GM23338 (cell line): ENCODE results near the gene NR1H3. TPM values are rescaled to one million over a fixed set of nuclear protein-coding genes. Genes with fewer than 3 reads are reported as not detected.

Experiments used
- ATAC-seq: fragments of 200-7000 bp; cut with Tn5 transposase; 3 replicates; pipeline ENCODE4 v1.9.1; 2020
- DNase-seq: peaks from one replicate; pipeline ENCODE4 v3.0.0-alpha.2; 2015; ENCODE audit warnings: low spot score
- H2AFZ ChIP-seq: fragments of 200-600 bp; sonication (generic); 2 replicates; pipeline ENCODE4 v1.8.0; 2016; ENCODE audit warnings: antibody characterized with exemption, mild to moderate bottlenecking, moderate library complexity
- H3F3A ChIP-seq: fragments of 200-600 bp; sonication (generic); replicated peaks from 2 replicates; pipeline ENCODE4 v1.8.0; 2017; ENCODE audit warnings: antibody characterized with exemption, mixed run types, low read depth
- H3K27ac ChIP-seq: fragments of 200-600 bp; sonication (generic); 2 replicates; pipeline ENCODE4 v1.6.1; 2016; ENCODE audit warnings: low read depth
- H3K27me3 ChIP-seq: fragments of 200-600 bp; sonication (generic); 2 replicates; pipeline ENCODE4 v1.8.0; 2016; ENCODE audit warnings: mild to moderate bottlenecking, mixed run types, moderate library complexity; ENCODE audit not compliant: insufficient read depth
- H3K36me3 ChIP-seq: fragments of 200-600 bp; sonication (generic); 2 replicates; pipeline ENCODE4 v1.8.0; 2016; ENCODE audit warnings: mild to moderate bottlenecking; ENCODE audit not compliant: insufficient read depth
- H3K4me1 ChIP-seq: fragments of 200-600 bp; sonication (generic); 2 replicates; pipeline ENCODE4 v1.8.0; 2016; ENCODE audit warnings: mild to moderate bottlenecking, moderate library complexity; ENCODE audit not compliant: insufficient read depth
- H3K4me2 ChIP-seq: fragments of 200-600 bp; sonication (generic); 2 replicates; pipeline ENCODE4 v1.7.1; 2017; ENCODE audit warnings: mixed run types
- H3K4me3 ChIP-seq: fragments of 200-600 bp; sonication (generic); 2 replicates; pipeline ENCODE4 v1.6.1; 2016; ENCODE audit warnings: mixed run types
- H3K79me2 ChIP-seq: fragments of 200-600 bp; sonication (generic); replicated peaks from 2 replicates; pipeline ENCODE4 v1.8.0; 2017; ENCODE audit warnings: mild to moderate bottlenecking; ENCODE audit not compliant: insufficient read depth
- H3K9me2 ChIP-seq: fragments of 200-600 bp; sonication (generic); 2 replicates; pipeline ENCODE4 v1.8.0; 2017; ENCODE audit not compliant: insufficient read depth
- H4K20me1 ChIP-seq: fragments of 200-600 bp; sonication (generic); replicated peaks from 2 replicates; pipeline ENCODE4 v1.8.0; 2017; ENCODE audit warnings: mild to moderate bottlenecking; ENCODE audit not compliant: insufficient read depth
- H3K27ac Mint-ChIP-seq: 2 replicates; pipeline ENCODE4 v1.8.0; 2020; ENCODE audit warnings: inconsistent platforms, mild to moderate bottlenecking, moderate library complexity, mixed read lengths
- H3K27me3 Mint-ChIP-seq: 3 replicates; pipeline ENCODE4 v1.8.0; 2022; ENCODE audit warnings: low read depth, mild to moderate bottlenecking, moderate library complexity, mixed read lengths, inconsistent platforms; ENCODE audit not compliant: insufficient read depth, poor library complexity
- H3K36me3 Mint-ChIP-seq: 3 replicates; pipeline ENCODE4 v1.8.0; 2021; ENCODE audit warnings: low read depth, mild to moderate bottlenecking, inconsistent platforms, moderate library complexity, mixed read lengths
- H3K4me1 Mint-ChIP-seq: 3 replicates; pipeline ENCODE4 v1.8.0; 2020; ENCODE audit warnings: mild to moderate bottlenecking, inconsistent platforms, mixed read lengths
- H3K4me3 Mint-ChIP-seq: 3 replicates; pipeline ENCODE4 v1.8.0; 2021; ENCODE audit warnings: moderate library complexity, mild to moderate bottlenecking, inconsistent platforms, mixed read lengths
- H3K9me3 Mint-ChIP-seq: 3 replicates; pipeline ENCODE4 v1.8.0; 2020; ENCODE audit warnings: moderate library complexity, mild to moderate bottlenecking, inconsistent platforms, mixed read lengths
- CREB1 ChIP-seq: fragments of 250-450 bp; sonication (Bioruptor Pico); IDR thresholded peaks from 2 replicates; pipeline ENCODE4 v1.5.0; 2020; ENCODE audit warnings: low read depth, mild to moderate bottlenecking, moderate library complexity
- CTCF ChIP-seq, 2 experiments: fragments of 200-600 bp in 1 of 2; sonication (generic) in 1 of 2; conservative IDR thresholded peaks; 2 replicates each; pipeline versions ENCODE4 v1.5.1 to v1.6.1; 2016 to 2017; ENCODE audit warnings: antibody characterized with exemption in 2 of 2, low read depth in 2 of 2, mild to moderate bottlenecking in 2 of 2, moderate library complexity in 1 of 2
- ETS1 ChIP-seq: IDR thresholded peaks from 2 replicates; pipeline ENCODE4 v1.6.1; 2016; ENCODE audit warnings: antibody characterized with exemption
- EZH2 ChIP-seq: fragments of 200-600 bp; sonication (generic); IDR thresholded peaks from one replicate; pipeline ENCODE4 v1.8.0; 2017; ENCODE audit warnings: antibody characterized with exemption, mild to moderate bottlenecking, low read depth; ENCODE audit not compliant: unreplicated experiment
- JUNB ChIP-seq: IDR thresholded peaks from one replicate; pipeline ENCODE4 v1.6.1; 2016; ENCODE audit warnings: antibody characterized with exemption; ENCODE audit not compliant: unreplicated experiment
- NANOG ChIP-seq: IDR thresholded peaks from 2 replicates; pipeline ENCODE4 v1.6.1; 2016; ENCODE audit warnings: antibody characterized with exemption, borderline replicate concordance
- POLR2AphosphoS5 ChIP-seq: IDR thresholded peaks from 2 replicates; pipeline ENCODE4 v1.6.1; 2016; ENCODE audit warnings: antibody characterized with exemption, low read depth
- REST ChIP-seq: IDR thresholded peaks from one replicate; pipeline ENCODE4 v1.6.1; 2018; ENCODE audit warnings: antibody characterized with exemption; ENCODE audit not compliant: unreplicated experiment
- ZNF114 ChIP-seq: fragments of 250-450 bp; sonication (Bioruptor Pico); IDR thresholded peaks from 2 replicates; pipeline ENCODE4 v1.5.0; 2020; ENCODE audit warnings: mild to moderate bottlenecking, moderate library complexity
- ZNF331 ChIP-seq: fragments of 250-450 bp; sonication (Bioruptor Pico); IDR thresholded peaks from 2 replicates; pipeline ENCODE4 v1.5.0; 2020; ENCODE audit warnings: low read depth, mild to moderate bottlenecking, moderate library complexity
- polyA plus RNA-seq: library from polyadenylated mRNA; unstranded; fragments of >200 nt; fragmentation: Nextera tagmentation; extraction: Ambion mirVana; gene quantifications from 2 replicates; pipeline ENCODE4 v1.2.1, GENCODE V29; 2016
- total RNA-seq: library from RNA; depleted of rRNA; stranded (reverse); fragments of >200 nt; shearing (Covaris generic); gene quantifications from 2 replicates; pipeline ENCODE4 v1.2.3, GENCODE V29; 2014

NR1H3 gene
- total and polyA plus RNA-seq, 2 experiments from 2014 or later: 16.5 to 23.7 TPM

- Histone ChIP-seq H3K9me2 (no peaks in the 10 kb centered on the region), H3K27me3 (no peaks in the 10 kb centered on the region), H3F3A (peaks cover 22% of the 10 kb centered on the region), H2AFZ (no peak overlapping the region; the same call in 1 of the 2 replicates), H3K27ac (peak overlapping the region; percentile 99; the same call in 1 of the 2 replicates), H3K4me1 (peaks cover 36% of the 10 kb centered on the region), H3K36me3 (no peaks in the 10 kb centered on the region; the same call in 1 of the 2 replicates), H3K4me2 (peak overlapping the region; percentile 96), H3K79me2 (peaks cover 41% of the 10 kb centered on the region), H3K4me3 (peak overlapping the region; percentile 88), H4K20me1 (peaks cover 28% of the 10 kb centered on the region)
- peak; percentile 37 for TF ChIP-seq REST
- no peak for TF ChIP-seq ZNF331 (CRISPR knock-in tag)
- TF ChIP-seq POLR2AphosphoS5: no peak
- Mint-ChIP-seq H3K27me3 (peaks cover 9% of the 10 kb centered on the region), H3K27ac (no peak overlapping the region; the same call in 1 of the 2 replicates), H3K9me3 (no peaks in the 10 kb centered on the region), H3K36me3 (peaks cover 9% of the 10 kb centered on the region; the same call in 2 of the 3 replicates), H3K4me1 (peaks cover 41% of the 10 kb centered on the region), H3K4me3 (peak overlapping the region; percentile 76)
- DNase-seq (peak; percentile 59), ATAC-seq (peak; percentile 9)
Observed at GRCh38 chr11:47270331-47271271, 12.8 kb downstream of the NR1H3 start.

GRCh38 chr11:47271328-47271727 lies 13.5 kb downstream of the NR1H3 start:
- no peaks in the 10 kb centered on the region for H3K9me2 ChIP-seq
- H3K4me1 ChIP-seq: peaks cover 36% of the 10 kb centered on the region
- ATAC-seq (no peak), DNase-seq (no peak)
- peaks cover under 1% of the 10 kb centered on the region; the same call in 1 of the 2 replicates for H3K36me3 ChIP-seq
- TF ChIP-seq JUNB: no peak
- TF ChIP-seq EZH2: no peak
- no peak for TF ChIP-seq ETS1
- no peak for TF ChIP-seq ZNF114 (CRISPR knock-in tag)
- no peak for TF ChIP-seq NANOG
- no peak for TF ChIP-seq CREB1 (CRISPR knock-in tag)
- TF ChIP-seq CTCF (conservative IDR thresholded peaks at IDR 0.05; ENCODE audit: low read depth in 2 of 2): no peak
- no peak overlapping the region for H3K27ac ChIP-seq
- no peaks in the 10 kb centered on the region for H3K27me3 ChIP-seq
- Mint-ChIP-seq H3K4me3 (peak overlapping the region; percentile 76), H3K36me3 (peaks cover 16% of the 10 kb centered on the region), H3K27ac (no peak overlapping the region), H3K4me1 (peaks cover 41% of the 10 kb centered on the region), H3K9me3 (no peaks in the 10 kb centered on the region), H3K27me3 (peaks cover 9% of the 10 kb centered on the region)
- H3K4me3 ChIP-seq: peak overlapping the region; percentile 88
- peak overlapping the region; percentile 94 for H3K4me2 ChIP-seq
- H3K79me2 ChIP-seq: peaks cover 41% of the 10 kb centered on the region
- H2AFZ ChIP-seq: no peak overlapping the region
- H4K20me1 ChIP-seq: peaks cover 28% of the 10 kb centered on the region
- H3F3A ChIP-seq: peaks cover 19% of the 10 kb centered on the region
